Astrocyte of the spinal cord (primary cell): ENCODE measurements around the gene CCDC88A.

Source experiments
- DNase-seq: peaks from one replicate; pipeline ENCODE4 v3.0.0; 2011; ENCODE audit warnings: low read depth, low spot score
- H3K4me3 ChIP-seq: 2 replicates; pipeline ENCODE4 v1.5.1; 2011; ENCODE audit warnings: low read depth, mild to moderate bottlenecking, low read length, moderate library complexity
- CTCF ChIP-seq: IDR thresholded peaks from 2 replicates; pipeline ENCODE4 v1.5.1; 2012; ENCODE audit warnings: low read depth, mild to moderate bottlenecking, low read length, inconsistent platforms
- in situ Hi-C: cut with HindIII; loops from 2 replicates; pipeline ENCODE4 v1.10.0; 2017; ENCODE audit warnings: low sequenced_read_pairs

Gene CCDC88A

GRCh38 chr2:55403256-55403998 is 16.2 kb downstream of the CCDC88A start:
- H3K4me3 ChIP-seq = no peak overlapping the region
- in situ Hi-C loops = no loop called here
- DNase-seq = no peak
- TF ChIP-seq CTCF = no peak

GRCh38 chr2:55401124-55401523 is 18.5 kb downstream of the CCDC88A start:
- no peak for DNase-seq
- no peak for TF ChIP-seq CTCF
- no peak overlapping the region for H3K4me3 ChIP-seq
- in situ Hi-C loops = no loop called here

GRCh38 chr2:55400332-55400731 is 19.3 kb downstream of the CCDC88A start:
- no peak for DNase-seq
- H3K4me3 ChIP-seq = no peak overlapping the region
- in situ Hi-C loops = no loop called here
- TF ChIP-seq CTCF = no peak

GRCh38 chr2:55399815-55400214 is 19.8 kb downstream of the CCDC88A start:
- no peak overlapping the region for H3K4me3 ChIP-seq
- no peak for TF ChIP-seq CTCF
- DNase-seq = no peak
- in situ Hi-C loops = no loop called here

GRCh38 chr2:55395724-55396605 is 23.7 kb downstream of the CCDC88A start:
- DNase-seq = no peak
- no peak overlapping the region for H3K4me3 ChIP-seq
- no peak for TF ChIP-seq CTCF
- in situ Hi-C loops = no loop called here

GRCh38 chr2:55391615-55392242 is 27.9 kb downstream of the CCDC88A start:
- in situ Hi-C loops = no loop called here

More at GRCh38 chr2:55391615-55392242, 27.9 kb downstream of the CCDC88A start:
- H3K4me3 ChIP-seq = no peak overlapping the region
- no peak for TF ChIP-seq CTCF
- DNase-seq = no peak
